Left colon (tissue), 2 donors: ENCODE data around the gene NPTX1. TPM values are rescaled to one million over a fixed set of nuclear protein-coding genes. Genes with fewer than 3 reads are reported as not detected.

ENCODE experiments used
- ATAC-seq: fragments of 200-7000 bp; cut with Tn5 transposase; one replicate; pipeline ENCODE4 v1.9.1; 2020; ENCODE audit warnings: mild to moderate bottlenecking, moderate library complexity
- DNase-seq, 2 donors: peaks; one replicate each; pipeline ENCODE4 v3.0.0-alpha.2; 2020
- intact Hi-C, 2 donors: fragments of 100-400 bp; cut with DNase I in 1 of 2; cut with micrococcal nuclease in 1 of 2; formaldehyde crosslinking; loops; one replicate each; pipeline versions ENCODE4 v1.11.2 to v1.14.0; 2022; cut with DNase I, micrococcal nuclease
- total RNA-seq, 2 donors: library from RNA; stranded (reverse); fragmentation: NEBNext Ultra II Directional; extraction: Animal tissue kit (Norgen Biotek cat#: 25700); gene quantifications; one replicate each; pipeline ENCODE4 v1.2.1, GENCODE V29; 2021
- donor health status: DM: no; HTN: no; CAD: no.
- donor health status: DM: yes; HTN: yes; CAD: no.

The NPTX1 gene
- total RNA-seq, 2 donors from 2014 or later: 0.12 to 9.8 TPM

DNA sequence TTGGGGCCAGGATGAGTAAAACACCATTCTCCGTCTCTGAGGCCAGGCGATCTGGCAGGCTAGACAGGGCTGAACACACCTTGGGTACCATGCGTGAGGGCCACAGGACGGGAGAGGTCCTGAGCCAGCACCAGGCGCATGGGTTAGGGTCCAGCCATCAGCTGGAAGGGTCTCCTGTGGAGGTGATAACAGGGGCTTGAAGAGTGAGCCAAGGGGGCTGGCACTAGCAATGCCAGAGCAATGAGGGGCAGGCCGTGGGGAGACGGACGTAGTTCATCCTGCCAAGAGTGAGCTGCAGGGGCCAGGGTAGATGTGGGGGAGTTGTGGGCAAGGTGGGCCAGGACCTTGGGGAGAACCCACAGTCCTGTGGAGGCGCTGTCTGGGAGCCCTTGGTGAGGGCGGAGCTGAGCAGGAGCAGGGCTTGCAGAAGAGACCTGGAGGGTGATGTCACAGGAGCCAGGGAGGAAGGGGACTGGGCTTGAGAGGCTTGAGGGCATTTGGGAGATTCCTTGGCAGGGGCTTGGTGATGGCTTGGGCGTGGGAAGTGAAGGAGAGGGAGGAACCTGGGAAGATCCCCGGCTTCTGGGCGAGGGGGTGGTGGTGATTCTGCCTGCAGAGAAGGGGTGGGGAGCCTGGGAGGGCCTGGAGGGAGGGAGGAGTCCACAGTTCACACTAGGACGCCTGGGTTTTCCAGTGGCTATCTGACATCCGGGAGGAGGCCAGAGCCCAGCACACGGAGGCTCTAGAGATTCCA lies 6.3 kb upstream of the NPTX1 start:
- no peak for DNase-seq
- ATAC-seq: no peak
- intact Hi-C loops: no loop called here

DNA sequence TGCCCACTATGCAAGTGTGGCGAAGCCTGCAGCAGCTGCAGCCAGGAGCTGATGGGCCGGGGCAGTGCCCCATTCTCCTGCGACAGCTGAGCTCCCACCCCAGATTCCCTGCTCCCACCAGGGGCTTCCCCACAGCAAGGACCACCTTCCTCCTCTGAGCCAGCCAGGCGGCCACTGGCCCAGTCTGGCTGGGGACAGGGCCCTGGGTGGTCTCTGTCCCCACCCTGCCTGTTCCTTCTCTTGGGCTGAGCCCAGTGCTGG lies 5.6 kb upstream of the NPTX1 start:
- ATAC-seq (no peak), DNase-seq (no peak)
- intact Hi-C loops: no loop called here

DNA sequence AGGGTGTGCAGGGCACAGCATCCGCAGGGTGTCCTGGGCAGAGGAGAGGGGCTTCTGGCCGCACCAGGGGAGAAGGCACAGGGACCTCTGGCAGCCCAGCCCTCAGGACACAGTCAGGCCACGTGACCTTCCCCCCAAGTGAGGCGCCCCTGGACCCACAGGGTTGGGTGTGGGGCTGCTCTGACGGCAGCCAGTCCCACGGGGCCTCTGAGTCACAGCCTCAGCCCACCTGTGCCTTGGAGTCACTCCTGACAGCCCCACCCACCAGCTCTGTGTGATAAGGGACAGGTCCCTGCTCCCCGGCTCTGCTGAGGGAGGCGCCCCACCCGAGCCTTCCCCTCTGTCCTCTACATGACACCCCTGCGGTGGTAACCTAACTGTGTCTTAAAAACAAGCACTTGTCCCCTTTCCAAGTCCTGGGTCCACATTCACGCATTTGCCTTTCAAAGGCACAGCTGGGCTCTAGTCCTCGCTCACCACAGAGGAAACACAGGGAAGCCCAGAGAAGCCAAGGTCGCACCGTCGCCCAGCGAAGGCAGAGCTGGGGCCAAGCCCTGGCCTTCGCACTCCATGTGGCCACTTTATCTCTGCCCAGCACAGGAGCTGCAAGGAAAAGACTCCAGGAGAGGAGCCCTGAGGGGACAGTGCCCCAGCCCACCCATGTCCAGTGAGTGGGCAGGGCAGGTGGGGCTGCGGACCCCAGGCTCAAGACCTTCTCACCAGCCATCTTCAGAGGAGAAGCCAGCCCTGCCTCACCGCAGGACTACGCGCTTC lies 5.1 kb upstream of the NPTX1 start:
- DNase-seq: no peak
- no peak for ATAC-seq
- intact Hi-C loops: no loop called here

DNA sequence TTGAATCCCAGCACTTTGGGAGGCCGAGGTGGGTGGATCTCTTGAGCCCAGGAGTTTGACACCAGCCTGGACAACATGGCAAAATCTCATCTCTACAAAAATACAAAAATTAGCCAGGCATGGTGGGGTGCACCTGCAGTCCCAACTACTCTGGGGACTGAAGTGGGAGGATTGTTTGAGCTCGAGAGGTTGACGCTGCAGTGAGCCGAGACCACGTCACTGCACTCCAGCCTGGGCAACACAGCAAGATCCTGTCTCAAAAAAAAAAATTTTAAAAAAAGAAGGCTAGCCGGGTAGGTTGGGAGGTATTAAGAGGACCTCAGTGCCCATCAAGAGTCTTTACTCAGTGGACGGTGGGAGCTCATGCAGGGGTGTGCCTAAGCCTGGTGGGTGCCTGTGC lies 3.8 kb upstream of the NPTX1 start:
- intact Hi-C loops: no loop called here
- no peak for ATAC-seq
- DNase-seq: no peak

DNA sequence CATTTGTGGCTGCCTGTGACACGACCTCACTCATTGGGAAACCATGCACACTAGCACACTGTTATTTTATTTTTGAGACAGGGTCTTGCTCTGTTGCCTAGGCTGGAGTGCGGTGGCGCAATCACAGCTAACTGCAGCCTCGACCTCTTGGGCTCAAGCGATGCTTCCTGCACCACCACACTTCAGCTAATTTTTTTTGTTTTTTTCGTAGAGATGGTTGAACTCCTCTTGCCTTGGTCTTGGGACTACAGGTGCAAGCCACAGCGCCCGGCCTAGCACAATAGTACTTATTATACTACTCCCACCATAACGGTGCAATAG lies 2.8 kb upstream of the NPTX1 start:
- intact Hi-C loops: no loop called here
- DNase-seq (no peak), ATAC-seq (no peak)

DNA sequence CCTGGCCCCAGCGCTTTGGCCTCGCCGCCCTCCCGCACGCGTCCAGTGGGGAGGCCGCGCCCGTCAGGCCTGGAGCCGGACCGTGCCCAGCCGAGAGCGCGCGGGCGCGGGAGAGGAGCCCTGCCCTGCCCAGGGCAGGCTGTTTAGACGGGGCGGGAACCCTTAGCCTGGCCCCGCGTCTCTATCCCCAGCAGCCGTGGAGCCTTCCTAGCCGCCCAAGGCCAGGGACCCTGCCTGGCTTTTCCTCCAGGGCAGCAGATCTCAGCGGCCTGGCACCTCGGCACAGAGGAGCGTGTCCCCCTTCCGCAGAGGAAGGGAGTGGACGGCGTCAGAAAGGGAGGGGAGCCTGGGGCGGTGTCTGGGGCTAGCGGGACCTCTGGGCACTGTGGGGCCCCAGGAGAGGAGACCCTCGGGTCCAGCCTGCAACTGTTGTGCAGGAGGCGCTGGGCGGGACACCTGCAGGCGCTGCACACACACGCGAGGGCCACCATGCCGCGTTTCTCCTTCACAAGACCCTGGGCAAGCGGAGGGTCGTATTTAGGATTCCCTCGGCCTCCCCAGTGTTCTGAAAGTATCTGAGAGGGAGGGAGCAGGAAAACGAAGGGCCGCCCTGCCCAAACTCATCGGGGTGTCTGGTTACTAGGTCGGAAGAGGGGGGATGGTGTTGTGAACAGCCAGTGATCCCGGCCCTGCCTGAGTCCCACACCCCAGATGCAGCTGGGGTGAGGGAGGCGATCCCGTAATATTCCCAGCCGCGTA lies 2.3 kb upstream of the NPTX1 start:
- intact Hi-C loops: no loop called here
- peak; percentile 34 for ATAC-seq
- DNase-seq: no peak

DNA sequence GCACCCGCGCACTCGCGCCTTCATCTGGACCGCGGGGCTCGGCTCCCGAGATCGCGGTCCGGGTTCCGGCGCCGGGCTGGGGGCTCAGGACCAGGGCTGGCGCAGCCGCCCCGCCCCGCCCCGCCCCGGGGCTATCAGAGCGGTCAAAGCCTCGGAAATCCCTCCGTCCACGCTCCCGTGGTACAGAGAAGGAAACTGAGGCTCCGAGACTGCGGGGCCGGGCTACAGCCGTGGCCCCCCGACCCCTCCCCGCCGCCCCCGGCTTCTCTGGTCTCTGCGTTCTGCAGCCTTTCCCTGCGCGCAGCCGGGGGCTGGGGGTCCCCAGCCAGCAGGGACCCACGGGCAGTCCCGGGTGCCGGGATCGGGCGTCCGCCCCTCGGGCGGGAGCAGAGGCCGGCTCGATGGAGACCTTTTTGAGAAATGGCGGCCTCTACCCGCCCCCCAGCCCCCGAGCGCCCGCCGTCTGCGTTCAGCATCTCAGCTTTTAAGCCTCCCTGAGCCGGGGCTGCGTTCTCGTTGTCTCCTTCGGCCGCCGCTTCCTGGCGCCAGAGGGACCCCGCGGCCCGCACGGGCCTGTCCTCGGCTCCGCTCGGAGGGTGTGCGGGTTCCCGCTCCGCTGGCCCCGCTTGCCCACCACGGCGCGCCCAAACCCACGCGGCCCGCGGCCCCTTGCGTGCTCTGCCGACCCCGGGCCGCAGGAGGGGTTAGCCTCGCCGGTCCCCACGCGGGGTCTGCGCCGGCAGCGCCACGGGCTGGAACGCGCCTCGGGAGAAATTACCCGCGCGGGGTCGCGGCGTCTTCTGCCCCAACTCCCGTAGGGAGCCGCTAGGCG lies 1.5 kb upstream of the NPTX1 start:
- ATAC-seq (peak; percentile 56), DNase-seq (peak in 1 of 2 donors; percentile 25)
- intact Hi-C loops: no loop called here

DNA sequence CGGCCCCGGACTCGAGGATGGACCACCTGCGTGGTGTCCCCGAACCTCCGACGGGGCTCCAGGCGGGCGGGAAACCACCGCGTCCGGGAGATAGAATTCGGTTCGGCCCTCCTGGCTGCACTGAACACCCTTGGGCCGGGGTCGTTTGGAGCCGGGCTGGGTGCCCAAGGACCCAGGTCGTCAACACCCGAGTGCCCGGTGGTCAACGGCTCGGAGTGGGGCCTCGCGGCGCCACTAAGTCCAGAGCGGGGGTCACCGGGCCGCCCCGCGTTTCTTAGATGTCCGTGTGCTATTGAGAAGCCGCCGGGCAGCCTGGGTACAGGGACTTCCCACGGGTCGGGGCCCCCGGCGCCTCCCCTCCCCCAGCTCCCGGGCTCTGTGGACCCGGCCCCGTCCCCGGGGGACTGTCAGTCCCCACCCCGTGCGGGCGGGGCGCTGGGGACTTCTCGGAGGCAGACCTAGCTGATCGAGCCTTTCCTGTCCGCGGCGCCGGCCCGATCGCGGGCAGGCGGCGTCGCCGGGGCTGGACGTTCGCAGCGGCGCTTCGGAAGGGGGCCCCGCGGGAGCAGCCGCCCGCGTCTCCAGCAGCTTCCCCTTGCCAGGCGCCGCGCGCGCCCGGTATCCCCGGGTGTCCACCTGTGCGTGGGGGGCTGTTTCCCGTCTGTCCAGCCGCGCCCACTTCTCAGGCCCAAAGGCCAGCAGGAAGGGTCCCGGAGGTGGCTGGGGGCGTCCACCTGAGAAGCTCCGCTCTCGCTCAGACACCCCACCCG lies 655 bp upstream of the NPTX1 start:
- no peak for DNase-seq
- intact Hi-C loops: no loop called here
- no peak for ATAC-seq

DNA sequence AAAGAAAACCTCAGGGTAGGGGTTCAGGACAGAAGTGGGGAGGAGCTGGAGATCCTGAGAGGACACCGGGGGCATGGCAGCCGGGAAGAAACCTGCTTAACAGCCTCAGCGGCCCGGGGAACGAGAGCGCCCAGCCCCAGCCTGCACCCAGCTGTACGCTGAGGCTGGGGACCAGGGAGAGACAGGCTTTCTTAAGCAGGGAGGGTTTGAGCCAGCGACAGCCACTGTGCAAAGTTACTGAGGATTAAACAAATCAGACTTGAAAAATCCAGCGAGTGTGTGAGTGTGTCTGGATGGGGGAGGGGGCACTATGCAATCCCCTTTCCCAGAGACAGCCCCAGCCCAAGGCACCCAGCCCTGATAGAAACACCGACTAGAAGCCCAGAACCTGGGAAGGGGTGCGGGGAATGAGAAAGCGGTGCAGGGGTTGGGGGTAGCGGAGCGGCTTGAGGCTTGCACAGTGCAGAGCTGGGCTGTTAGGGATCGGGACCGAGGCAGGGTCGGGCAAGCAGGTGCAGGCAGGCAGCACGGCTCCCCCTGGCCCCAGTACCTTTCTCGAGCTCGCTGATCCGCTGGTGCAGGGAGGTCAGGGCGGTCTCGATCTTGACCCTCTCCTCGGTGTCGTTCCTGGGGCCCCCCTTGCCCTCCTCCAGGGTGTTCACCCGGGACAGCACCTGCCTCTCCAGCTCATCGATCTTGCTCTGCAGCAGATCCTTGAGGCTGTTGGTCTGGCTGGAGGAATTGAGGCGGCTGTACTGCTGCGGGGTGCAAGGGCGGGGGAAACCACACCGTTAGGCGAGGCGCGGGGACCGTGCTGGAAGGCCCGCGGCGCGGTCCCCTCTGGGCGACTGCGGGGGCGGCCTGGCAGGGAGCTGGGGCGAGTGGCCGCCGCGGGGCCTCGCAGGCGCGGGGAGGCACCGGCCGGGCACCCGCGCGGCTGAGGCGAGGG lies 1.2 kb downstream of the NPTX1 start:
- DNase-seq (no peak), ATAC-seq (no peak)
- intact Hi-C loops: no loop called here

DNA sequence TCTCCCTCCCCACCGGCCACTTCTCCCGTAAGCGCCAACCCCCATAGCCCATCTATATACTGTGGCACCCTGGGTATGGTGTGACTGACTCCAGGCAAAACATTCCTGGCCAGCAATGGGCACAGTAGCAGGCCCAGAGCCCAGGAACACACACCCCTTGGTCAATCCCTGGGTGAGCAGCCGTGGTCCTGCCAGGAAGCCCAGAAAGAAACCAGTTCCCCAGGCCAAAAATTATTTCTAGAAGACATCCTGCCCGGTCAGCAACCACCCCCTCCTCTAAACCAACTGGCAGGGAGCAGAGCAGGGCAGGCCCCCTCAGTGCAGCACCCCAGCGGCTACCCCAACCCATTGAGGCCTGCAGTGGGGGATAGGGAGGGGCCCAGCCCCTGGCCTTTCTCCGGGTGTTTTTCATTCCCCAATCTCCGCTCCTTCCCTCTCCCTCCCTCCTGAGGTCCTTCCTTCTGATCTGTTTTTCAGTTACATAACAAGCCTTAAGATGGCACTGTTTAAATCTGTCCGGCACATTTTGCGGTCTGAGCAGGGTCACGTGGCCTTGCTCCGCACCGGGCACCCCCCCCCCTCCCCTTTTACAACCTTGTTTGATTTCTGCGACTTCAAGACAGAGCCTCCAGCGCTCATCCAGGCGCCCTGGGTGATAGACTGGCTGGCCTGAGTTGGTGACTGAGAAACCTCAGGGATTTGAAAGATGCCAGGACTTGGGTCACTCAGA lies 2.0 kb downstream of the NPTX1 start:
- peak; percentile 30 for ATAC-seq
- DNase-seq: no peak
- intact Hi-C loops: no loop called here

DNA sequence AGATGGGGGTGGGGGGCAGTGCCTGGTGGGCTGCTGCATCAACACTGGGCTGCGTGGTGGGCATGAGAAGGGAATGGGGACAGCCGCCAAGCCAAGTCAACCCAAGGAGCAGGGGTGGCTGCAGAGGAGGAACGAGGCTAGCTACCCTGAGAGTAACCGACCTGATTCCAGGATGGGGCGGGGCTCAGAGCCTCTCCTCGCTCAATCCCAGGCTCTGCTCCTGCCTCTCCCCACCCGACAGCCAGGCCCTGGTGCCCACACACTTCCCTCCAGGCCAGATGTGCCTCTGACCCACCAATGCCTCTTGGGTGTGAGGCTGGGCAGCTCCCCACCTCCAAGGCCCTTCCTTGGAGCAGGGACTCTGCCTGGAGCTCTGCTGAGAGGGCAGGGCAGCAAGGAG lies 2.7 kb downstream of the NPTX1 start:
- DNase-seq: no peak
- intact Hi-C loops: no loop called here
- ATAC-seq: no peak

DNA sequence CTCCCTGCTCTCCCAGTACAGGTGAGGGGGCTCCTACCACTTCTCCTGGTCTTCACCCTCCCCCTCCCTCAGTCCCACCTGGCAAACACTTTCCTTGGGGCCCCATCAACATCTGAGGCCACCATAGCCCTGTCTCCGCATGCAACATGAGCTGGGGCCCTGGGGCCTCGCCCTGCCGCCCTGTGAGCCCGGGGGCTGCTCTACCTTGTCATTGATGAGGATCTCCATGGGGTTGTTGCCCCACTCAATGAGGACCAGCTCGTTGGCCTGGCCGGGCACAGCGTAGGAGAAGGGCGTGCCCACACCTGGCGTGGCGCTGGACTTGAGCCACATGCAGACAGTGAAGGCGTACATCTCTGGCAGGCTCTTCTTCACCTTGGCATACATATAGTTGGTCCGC lies 3.4 kb downstream of the NPTX1 start:
- no peak for DNase-seq
- ATAC-seq: no peak
- intact Hi-C loops: no loop called here

DNA sequence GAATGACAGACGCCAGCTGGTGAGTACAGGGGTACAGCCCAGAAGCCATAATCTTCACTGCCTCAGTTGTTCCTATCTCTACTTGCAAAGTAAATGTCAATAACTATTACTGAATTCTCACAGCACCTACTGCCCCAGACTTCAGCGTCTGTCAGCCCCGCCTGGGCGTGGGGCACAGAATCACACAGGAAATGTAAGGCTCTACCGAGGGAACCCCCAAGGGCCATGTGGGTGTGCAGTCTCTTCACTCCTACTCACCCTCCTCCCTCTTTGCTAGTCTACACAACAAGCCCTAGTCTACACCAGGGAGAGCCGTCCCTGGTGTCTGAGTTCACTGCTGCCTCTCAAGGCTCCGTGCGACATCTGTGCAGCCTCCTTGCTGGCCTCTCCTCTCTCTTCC lies 4.5 kb downstream of the NPTX1 start:
- no peak for ATAC-seq
- intact Hi-C loops: no loop called here
- no peak for DNase-seq

DNA sequence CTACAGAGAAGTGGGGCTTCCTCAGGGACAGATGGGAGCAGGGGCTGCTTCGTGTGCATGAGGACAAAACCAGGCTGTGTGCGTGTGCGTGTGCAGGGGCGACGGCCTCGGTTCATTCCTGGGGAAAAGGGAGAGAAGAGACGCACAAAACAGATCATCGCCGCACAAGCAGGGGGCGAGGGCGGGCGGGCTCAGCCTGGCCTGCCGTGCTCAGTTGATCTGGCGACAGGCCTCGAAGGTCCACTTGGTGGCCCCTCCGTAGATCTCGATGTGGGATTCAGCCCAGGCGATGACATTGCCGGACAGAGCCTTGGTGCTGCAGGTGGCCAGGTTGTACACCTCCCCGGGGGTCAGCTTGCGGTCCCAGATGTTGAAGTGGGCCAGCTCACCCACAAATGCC lies 5.8 kb downstream of the NPTX1 start:
- intact Hi-C loops: no loop called here
- no peak for ATAC-seq
- DNase-seq: no peak

DNA sequence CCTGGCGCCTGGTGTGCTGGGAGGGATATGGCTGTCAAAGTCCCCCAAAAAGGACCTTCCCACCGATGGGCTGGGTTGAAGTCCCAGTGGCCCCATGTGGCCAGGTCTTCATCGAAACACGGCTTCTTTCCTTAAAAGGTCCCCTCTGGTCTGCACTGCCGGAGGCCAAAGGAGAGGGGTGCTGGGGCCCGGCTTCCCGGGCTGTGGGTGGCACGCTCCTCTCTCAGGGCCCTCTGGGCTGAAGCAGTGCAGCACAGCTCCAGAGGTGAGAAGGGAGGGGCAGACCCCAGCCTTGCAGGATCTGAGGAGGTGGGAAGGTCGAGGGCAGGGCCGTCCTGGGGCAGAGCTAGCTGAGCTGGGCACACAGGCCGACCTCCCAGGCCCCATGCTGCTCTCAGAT lies 6.7 kb downstream of the NPTX1 start:
- ATAC-seq (no peak), DNase-seq (no peak)
- intact Hi-C loops: no loop called here

DNA sequence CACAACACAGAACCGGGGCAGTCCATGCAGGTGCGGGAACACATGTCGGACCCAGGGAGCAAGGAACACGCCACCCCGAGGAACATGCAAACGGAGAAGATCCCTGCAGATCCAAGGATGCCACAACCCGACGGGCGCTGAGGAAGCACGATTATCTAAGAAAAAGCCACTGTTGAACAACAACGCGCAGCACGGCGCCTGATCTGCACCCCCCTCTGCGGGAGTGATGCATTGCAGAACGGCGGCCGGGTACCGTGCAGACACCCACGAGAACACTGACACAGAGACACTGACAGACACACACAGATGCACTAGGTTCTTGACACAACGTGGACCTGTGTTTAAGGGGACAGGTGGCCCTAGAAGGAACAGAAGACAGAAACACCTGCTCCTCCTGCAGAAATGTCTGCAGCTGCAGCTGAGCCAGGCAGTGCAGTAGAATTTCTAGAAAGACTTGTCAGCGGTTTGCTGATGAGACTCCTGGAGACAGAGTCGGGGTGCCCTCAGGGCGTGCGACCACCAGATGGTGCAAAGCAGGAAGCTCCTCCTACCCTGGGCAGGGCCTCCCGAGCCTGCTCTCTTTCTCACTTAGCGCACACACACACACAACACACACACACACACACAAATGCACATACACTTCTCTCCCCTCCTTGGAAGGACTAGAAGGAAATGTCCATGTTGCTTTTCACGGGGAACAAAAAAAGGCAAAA lies 7.5 kb downstream of the NPTX1 start:
- intact Hi-C loops: no loop called here
- ATAC-seq: no peak

DNA sequence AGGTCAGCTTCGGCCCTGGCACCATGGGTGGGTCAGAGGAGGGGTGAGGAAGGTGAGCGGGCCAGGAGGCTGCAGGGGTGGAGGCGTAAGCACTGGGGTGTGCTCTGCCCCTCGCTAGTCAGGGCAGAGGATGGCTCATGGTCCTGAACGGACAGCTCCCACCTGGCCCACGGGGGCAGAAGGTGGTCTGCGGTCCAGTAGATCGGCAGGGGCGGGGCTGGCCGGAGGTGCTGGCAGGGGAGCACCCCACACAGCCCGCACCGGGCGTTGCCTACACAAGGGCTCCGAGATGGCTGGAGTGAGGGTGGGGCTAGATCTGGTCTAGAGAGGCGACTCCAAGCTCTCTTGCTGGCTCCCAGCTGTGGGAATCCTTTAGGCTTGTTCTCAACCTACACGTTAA lies 8.2 kb downstream of the NPTX1 start:
- no peak for DNase-seq
- intact Hi-C loops: no loop called here
- ATAC-seq: no peak

More for the DNA sequence above, 7.5 kb downstream of the NPTX1 start:
- no peak for DNase-seq
